Endothelial cell of umbilical vein (primary cell): Measurements from ENCODE around the gene POFUT2.

Source experiments
- JUN ChIP-seq: IDR thresholded peaks from 2 replicates; pipeline ENCODE4 v1.6.1; 2011; ENCODE audit warnings: borderline replicate concordance, low read depth; ENCODE audit not compliant: insufficient read length, insufficient read depth
- MAX ChIP-seq: IDR thresholded peaks from 2 replicates; pipeline ENCODE4 v1.6.1; 2011; ENCODE audit not compliant: insufficient read depth, insufficient read length

- TF ChIP-seq JUN: no peak
- no peak for TF ChIP-seq MAX
Observed at GRCh38 chr21:45264146-45264911, 23.4 kb downstream of the POFUT2 start.
